ENCODE results near the gene PTTG2. TPM values are rescaled to one million over a fixed set of nuclear protein-coding genes. Genes with fewer than 3 reads are reported as not detected.

The PTTG2 gene
- total RNA-seq, 2 experiments from 2014 or later = not detected

GRCh38 chr4:37999965-38000364 lies 39.8 kb downstream of the PTTG2 start:
- CTCF ChIA-PET = interaction anchor here (0.9 kb wide), 1 partner anchor 12 kb away, joined by 3 read pairs; no protein-coding TSS in a partner anchor
- no peak for ATAC-seq
- H3K36me3 Mint-ChIP-seq (ENCODE audit: low read depth) = no peaks in the 10 kb centered on the region

DNA sequence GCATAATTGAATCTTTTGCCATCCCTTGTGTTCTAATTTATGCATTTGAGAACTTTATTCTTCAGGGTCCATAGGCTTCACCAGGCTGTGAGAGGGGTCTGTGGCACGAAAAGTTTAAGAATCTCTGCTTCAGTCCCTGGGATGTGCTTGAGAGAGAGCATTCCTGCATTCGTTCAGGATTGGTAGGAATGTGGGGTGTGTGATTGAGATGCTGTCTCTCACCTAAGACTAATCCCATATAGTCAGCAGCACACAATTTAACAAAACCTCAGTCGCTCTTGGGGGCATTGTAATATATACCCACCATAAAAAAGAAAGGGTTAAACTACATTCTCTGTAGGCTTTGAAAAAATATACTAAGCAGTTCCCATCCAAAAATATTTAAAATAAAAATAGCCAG lies 41.7 kb downstream of the PTTG2 start:
- Mint-ChIP-seq H3K27me3 (no peaks in the 10 kb centered on the region), H3K4me1 (ENCODE audit: low read depth) (peaks cover 55% of the 10 kb centered on the region), H3K36me3 (ENCODE audit: low read depth) (peaks cover 2% of the 10 kb centered on the region), H3K27ac (no peak overlapping the region), H3K9me3 (no peaks in the 10 kb centered on the region), H3K4me3 (no peak overlapping the region)
- TF ChIP-seq, protein P1, sequence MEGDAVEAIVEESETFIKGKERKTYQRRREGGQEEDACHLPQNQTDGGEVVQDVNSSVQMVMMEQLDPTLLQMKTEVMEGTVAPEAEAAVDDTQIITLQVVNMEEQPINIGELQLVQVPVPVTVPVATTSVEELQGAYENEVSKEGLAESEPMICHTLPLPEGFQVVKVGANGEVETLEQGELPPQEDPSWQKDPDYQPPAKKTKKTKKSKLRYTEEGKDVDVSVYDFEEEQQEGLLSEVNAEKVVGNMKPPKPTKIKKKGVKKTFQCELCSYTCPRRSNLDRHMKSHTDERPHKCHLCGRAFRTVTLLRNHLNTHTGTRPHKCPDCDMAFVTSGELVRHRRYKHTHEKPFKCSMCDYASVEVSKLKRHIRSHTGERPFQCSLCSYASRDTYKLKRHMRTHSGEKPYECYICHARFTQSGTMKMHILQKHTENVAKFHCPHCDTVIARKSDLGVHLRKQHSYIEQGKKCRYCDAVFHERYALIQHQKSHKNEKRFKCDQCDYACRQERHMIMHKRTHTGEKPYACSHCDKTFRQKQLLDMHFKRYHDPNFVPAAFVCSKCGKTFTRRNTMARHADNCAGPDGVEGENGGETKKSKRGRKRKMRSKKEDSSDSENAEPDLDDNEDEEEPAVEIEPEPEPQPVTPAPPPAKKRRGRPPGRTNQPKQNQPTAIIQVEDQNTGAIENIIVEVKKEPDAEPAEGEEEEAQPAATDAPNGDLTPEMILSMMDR (IDR thresholded peaks at IDR 0.05) = no peak
- POLR2A ChIA-PET = no interaction called here
- CTCF ChIA-PET = interaction anchor here (2.4 kb wide), 1 partner anchor 34 kb away, joined by 7 read pairs; no protein-coding TSS in a partner anchor
- intact Hi-C loops (cut with micrococcal nuclease) = no loop called here
- ATAC-seq (no peak), DNase-seq (no peak)

More at GRCh38 chr4:37999965-38000364, 39.8 kb downstream of the PTTG2 start:
- no peak for DNase-seq
- Mint-ChIP-seq H3K4me3 (no peak overlapping the region), H3K4me1 (ENCODE audit: low read depth) (peaks cover 55% of the 10 kb centered on the region), H3K27me3 (no peaks in the 10 kb centered on the region), H3K9me3 (no peaks in the 10 kb centered on the region), H3K27ac (no peak overlapping the region)
- POLR2A ChIA-PET = no interaction called here
- TF ChIP-seq, protein P1 (IDR thresholded peaks at IDR 0.05) = no peak
- intact Hi-C loops (cut with micrococcal nuclease) = no loop called here

DNA sequence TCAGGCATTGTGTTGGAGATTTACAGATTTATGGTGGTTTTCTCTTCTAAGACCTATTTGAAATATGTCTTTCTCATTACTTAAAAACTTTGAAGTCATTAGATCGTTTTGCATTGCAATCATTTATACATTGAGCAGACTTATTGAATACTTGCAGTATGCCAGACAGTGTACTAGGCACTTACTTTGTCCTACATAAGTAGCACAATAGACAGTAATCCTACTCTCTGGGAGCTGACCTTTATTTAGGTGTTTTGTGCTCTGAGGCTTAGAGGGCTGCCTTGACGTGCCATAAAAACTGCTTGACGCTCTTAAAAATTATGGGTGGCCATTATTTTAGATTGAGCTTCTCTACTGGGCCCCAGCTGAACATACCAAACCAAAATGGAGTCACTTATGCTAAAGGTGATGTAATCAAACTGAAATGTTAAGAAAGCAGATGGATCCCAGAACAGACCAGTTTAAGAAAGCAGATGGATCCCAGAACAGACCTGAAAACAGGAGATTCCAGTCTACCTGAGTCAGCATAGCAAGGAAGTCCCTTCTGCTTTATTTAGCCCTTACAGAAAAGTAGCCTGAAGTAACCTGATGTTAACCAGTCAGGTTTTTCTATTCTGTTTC lies 42.4 kb downstream of the PTTG2 start:
- peaks cover 2% of the 10 kb centered on the region for H3K36me3 Mint-ChIP-seq (ENCODE audit: low read depth)
- H3K4me3 Mint-ChIP-seq = no peak overlapping the region
- ChIA-PET CTCF (interaction anchor here (1.1 to 2.4 kb wide), 2 partner anchors 33 to 44 kb away, joined by 3 to 7 read pairs; no protein-coding TSS in a partner anchor), POLR2A (interaction anchor here (0.6 kb wide), 1 partner anchor 18 kb away, joined by 3 read pairs; no protein-coding TSS in a partner anchor)
- TF ChIP-seq, protein P1 (IDR thresholded peaks at IDR 0.05) = no peak
- intact Hi-C loops (cut with micrococcal nuclease) = no loop called here
- DNase-seq (no peak), ATAC-seq (peak; percentile 28)
- H3K27ac Mint-ChIP-seq = peak overlapping the region; percentile 47
- no peaks in the 10 kb centered on the region for H3K9me3 Mint-ChIP-seq
- H3K27me3 Mint-ChIP-seq = no peaks in the 10 kb centered on the region
- peaks cover 54% of the 10 kb centered on the region for H3K4me1 Mint-ChIP-seq (ENCODE audit: low read depth)

DNA sequence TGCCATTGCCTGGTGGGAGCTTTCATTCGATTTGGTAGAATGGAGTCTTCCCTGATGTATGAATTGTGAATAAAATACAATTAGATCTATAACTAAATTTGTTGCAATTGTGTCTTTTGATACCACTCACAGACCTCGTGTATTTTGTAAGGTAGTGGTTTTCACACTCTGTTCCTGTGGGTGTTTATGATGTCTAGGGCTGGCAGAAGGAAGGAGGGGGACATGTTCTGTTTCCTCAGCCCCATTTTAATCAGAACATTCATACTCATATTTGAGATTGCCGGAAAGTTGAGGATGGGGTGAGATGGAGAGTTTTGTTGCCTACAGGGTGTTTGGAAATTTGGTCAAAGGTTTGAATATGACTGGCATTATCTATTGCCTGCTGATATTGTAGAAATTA lies 42.9 kb downstream of the PTTG2 start:
- no peak overlapping the region for H3K4me3 Mint-ChIP-seq
- H3K27me3 Mint-ChIP-seq = no peaks in the 10 kb centered on the region
- ChIA-PET CTCF (interaction anchor here (1.0 to 2.4 kb wide), 3 partner anchors 26 to 44 kb away, joined by 3 to 7 read pairs (median 3); no protein-coding TSS in a partner anchor), POLR2A (interaction anchor here (0.6 kb wide), 1 partner anchor 19 kb away, joined by 3 read pairs; no protein-coding TSS in a partner anchor)
- no peak for DNase-seq
- H3K9me3 Mint-ChIP-seq = no peaks in the 10 kb centered on the region
- H3K36me3 Mint-ChIP-seq (ENCODE audit: low read depth) = peaks cover 2% of the 10 kb centered on the region
- ATAC-seq = peak; percentile 58
- H3K4me1 Mint-ChIP-seq (ENCODE audit: low read depth) = peaks cover 56% of the 10 kb centered on the region
- intact Hi-C loops (cut with micrococcal nuclease) = no loop called here
- TF ChIP-seq, protein P1 (IDR thresholded peaks at IDR 0.05) = no peak
- H3K27ac Mint-ChIP-seq = peak overlapping the region; percentile 0

GRCh38 chr4:38003628-38004027 lies 43.4 kb downstream of the PTTG2 start:
- DNase-seq (no peak), ATAC-seq (no peak)
- Mint-ChIP-seq H3K4me3 (no peak overlapping the region), H3K9me3 (no peaks in the 10 kb centered on the region), H3K36me3 (ENCODE audit: low read depth) (peaks cover 2% of the 10 kb centered on the region), H3K27ac (no peak overlapping the region), H3K27me3 (no peaks in the 10 kb centered on the region), H3K4me1 (ENCODE audit: low read depth) (peaks cover 58% of the 10 kb centered on the region)
- TF ChIP-seq, protein P1 (IDR thresholded peaks at IDR 0.05) = no peak
- ChIA-PET CTCF (interaction anchor here (1.0 to 2.4 kb wide), 3 partner anchors 26 to 43 kb away, joined by 3 to 7 read pairs (median 3); no protein-coding TSS in a partner anchor), POLR2A (no interaction called here)
- intact Hi-C loops (cut with micrococcal nuclease) = no loop called here

All from activated CD8-positive, alpha-beta T cell treated with anti-CD3 and anti-CD28 coated beads for 36 hours (primary cell).